ENCODE data around the gene GOLGA2.

DNA sequence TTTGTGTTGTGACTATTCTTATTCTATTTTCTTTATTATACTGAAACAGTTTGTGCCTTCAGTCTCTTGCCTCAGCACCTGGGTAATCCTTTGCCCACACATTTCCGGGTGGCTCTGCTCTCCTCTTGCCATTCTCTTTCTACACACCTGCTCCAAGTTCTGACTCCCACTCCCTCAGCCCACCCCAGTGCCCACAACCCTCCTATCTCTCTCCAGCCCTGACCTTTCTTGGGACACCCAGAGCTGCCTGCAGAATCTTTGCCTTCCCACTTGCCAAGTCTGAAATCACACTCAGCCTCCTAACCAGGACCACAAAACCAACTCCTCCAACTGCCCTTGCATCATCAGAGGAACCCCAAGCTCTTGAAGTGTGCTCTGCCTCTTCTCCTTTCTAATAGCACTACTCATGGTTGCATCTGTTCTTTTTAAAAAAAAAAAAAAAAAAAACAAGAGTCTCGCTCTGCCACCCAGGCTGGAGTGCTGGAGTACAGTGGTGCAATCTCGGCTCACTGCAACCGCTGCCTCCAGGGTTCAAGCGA, 4.3 kb upstream of the GOLGA2 start:
- TF ChIP-seq SUZ12 (IDR thresholded peaks at IDR 0.05; ENCODE audit: extremely low read depth, insufficient read depth, insufficient read length) (no peak), YY1 (IDR thresholded peaks at IDR 0.05; ENCODE audit: insufficient read depth, insufficient read length) (no peak)

All from NT2/D1 (cell line).